ENCODE measurements around the gene RAB30. TPM values are rescaled to one million over a fixed set of nuclear protein-coding genes. Genes with fewer than 3 reads are reported as not detected.

The RAB30 gene
- total and polyA plus RNA-seq, 2 donors (not counting 3 experiments of a cell fraction or from before 2014, with no cell fraction given) = 4.1 to 14.6 TPM

DNA sequence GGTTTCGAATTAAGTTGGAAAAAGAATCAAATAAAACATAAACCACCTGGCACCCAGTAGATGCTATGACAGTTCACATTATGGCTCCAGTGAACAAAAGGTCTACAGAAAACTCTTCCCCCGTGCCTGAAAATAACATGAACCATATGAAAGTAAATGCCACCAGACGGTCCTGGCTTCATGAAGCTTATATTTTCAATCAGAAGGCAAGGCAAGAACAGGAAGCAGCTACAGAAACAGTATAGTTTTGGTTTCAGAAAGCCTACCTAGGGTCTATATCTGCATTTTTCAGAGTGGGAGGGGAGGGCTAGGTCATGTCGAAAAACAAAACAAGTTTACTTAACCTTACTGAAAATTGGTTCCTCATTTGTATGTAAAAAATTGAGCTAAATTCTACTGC lies 9.8 kb downstream of the RAB30 start:
- intact Hi-C loops (cut with micrococcal nuclease) = no loop called here
- no peak for DNase-seq (ENCODE audit: low read depth, low spot score)
- Histone ChIP-seq H3K36me3 (ENCODE audit: control insufficient read depth in 2 of 2, extremely low read depth in 1 of 2, insufficient read depth in 2 of 2, low read length in 2 of 2) (no peaks in the 10 kb centered on the region), H3K4me2 (ENCODE audit: insufficient read depth, low read length) (no peak overlapping the region), H3K9ac (replicated peaks; ENCODE audit: extremely low read depth, insufficient read depth, low read length) (no peak overlapping the region), H4K20me1 (replicated peaks; ENCODE audit: control insufficient read depth, extremely low read depth, insufficient read depth, low read length) (no peaks in the 10 kb centered on the region), H3K4me1 (ENCODE audit: control insufficient read depth, extremely low read depth, insufficient read depth, low read length) (peaks cover 6% of the 10 kb centered on the region), H3K4me3 (replicated peaks in 1 of 3; ENCODE audit: insufficient read depth in 1 of 3, low read depth in 1 of 3, low read length in 3 of 3) (no peak overlapping the region), H3K27ac (ENCODE audit: insufficient read depth, low read depth, low read length) (no peak overlapping the region), H3K9me1 (replicated peaks; ENCODE audit: control insufficient read depth, extremely low read depth, insufficient read depth, low read length) (no peaks in the 10 kb centered on the region), H3K27me3 (ENCODE audit: control insufficient read depth in 2 of 2, insufficient read depth in 2 of 2, low read length in 2 of 2) (no peaks in the 10 kb centered on the region), H3K79me2 (ENCODE audit: control insufficient read depth, insufficient read depth, low read length) (peaks cover 15% of the 10 kb centered on the region), H2AFZ (ENCODE audit: low read depth, low read length) (no peak overlapping the region), H3K9me3 (replicated peaks; ENCODE audit: control insufficient read depth, insufficient read depth, low read length) (no peaks in the 10 kb centered on the region)
- BruUV-seq (replicated peaks) = no TSS peak
- ChIA-PET CTCF (interaction anchor here (1.1 to 2.4 kb wide), 2 partner anchors 9 to 10 kb away, joined by 3 to 11 read pairs; no protein-coding TSS in a partner anchor), POLR2A (interaction anchor here (0.8 kb wide), 1 partner anchor 10 kb away, joined by 3 read pairs; the partner anchor contains the start of gene RAB30)
- dilution Hi-C loops (cut with MboI; ENCODE audit: extremely low pct_ligation_motif_present, low sequenced_read_pairs) = no loop called here
- TF ChIP-seq POLR2AphosphoS5 (IDR thresholded peaks at IDR 0.05; ENCODE audit: insufficient read depth, low read depth, low read length) = no peak
- no peak for TF ChIP-seq JUN (IDR thresholded peaks at IDR 0.05; ENCODE audit: borderline replicate concordance, insufficient read depth, insufficient read length, low read depth)
- TF ChIP-seq POLR2A (IDR thresholded peaks at IDR 0.05; ENCODE audit: low read depth, low read length) = no peak
- TF ChIP-seq GATA2 (IDR thresholded peaks at IDR 0.05; ENCODE audit: insufficient read depth, insufficient read length, low read depth, low read length) = no peak
- TF ChIP-seq EZH2 (IDR thresholded peaks at IDR 0.05; ENCODE audit: borderline replicate concordance, low read depth, low read length, severe bottlenecking) = no peak
- no peak for TF ChIP-seq FOS (IDR thresholded peaks at IDR 0.05; ENCODE audit: borderline replicate concordance, insufficient read depth, low read length)
- TF ChIP-seq MYC (IDR thresholded peaks at IDR 0.05; ENCODE audit: low read depth, low read length) = no peak
- TF ChIP-seq, protein P1, sequence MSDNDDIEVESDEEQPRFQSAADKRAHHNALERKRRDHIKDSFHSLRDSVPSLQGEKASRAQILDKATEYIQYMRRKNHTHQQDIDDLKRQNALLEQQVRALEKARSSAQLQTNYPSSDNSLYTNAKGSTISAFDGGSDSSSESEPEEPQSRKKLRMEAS (IDR thresholded peaks at IDR 0.05; ENCODE audit: insufficient read depth, insufficient read length) = no peak
- TF ChIP-seq, protein P2, sequence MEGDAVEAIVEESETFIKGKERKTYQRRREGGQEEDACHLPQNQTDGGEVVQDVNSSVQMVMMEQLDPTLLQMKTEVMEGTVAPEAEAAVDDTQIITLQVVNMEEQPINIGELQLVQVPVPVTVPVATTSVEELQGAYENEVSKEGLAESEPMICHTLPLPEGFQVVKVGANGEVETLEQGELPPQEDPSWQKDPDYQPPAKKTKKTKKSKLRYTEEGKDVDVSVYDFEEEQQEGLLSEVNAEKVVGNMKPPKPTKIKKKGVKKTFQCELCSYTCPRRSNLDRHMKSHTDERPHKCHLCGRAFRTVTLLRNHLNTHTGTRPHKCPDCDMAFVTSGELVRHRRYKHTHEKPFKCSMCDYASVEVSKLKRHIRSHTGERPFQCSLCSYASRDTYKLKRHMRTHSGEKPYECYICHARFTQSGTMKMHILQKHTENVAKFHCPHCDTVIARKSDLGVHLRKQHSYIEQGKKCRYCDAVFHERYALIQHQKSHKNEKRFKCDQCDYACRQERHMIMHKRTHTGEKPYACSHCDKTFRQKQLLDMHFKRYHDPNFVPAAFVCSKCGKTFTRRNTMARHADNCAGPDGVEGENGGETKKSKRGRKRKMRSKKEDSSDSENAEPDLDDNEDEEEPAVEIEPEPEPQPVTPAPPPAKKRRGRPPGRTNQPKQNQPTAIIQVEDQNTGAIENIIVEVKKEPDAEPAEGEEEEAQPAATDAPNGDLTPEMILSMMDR (IDR thresholded peaks at IDR 0.05; ENCODE audit: extremely low read depth in 1 of 2, insufficient read depth in 1 of 2, low read depth in 1 of 2, low read length in 2 of 2) = no peak
- FAIRE-seq = no peak
